ENCODE results near the gene SEL1L3. TPM values are rescaled to one million over a fixed set of nuclear protein-coding genes. Genes with fewer than 3 reads are reported as not detected.

The SEL1L3 gene
- total and polyA plus RNA-seq, 2 of the 13 experiments (the other 11 are each of a cell fraction or from before 2014, with no cell fraction given): 0.28 to 1.1 TPM

GRCh38 chr4:25704516-25704915 lies 158.3 kb downstream of the SEL1L3 start:
- no peak overlapping the region for H3K4me3 ChIP-seq (replicated peaks in 1 of 3; ENCODE audit: insufficient read depth in 1 of 3, low read depth in 2 of 3, low read length in 3 of 3)
- in situ Hi-C loops (cut with HindIII; ENCODE audit: extremely low pct_ligation_motif_present, low pct_unique_long_range_greater_than_20kb): no loop called here
- WGBS (ENCODE audit: low lambda C conversion rate): 0% methylated on average over 2 of the region's 2 CpGs

More at GRCh38 chr4:25704516-25704915, 158.3 kb downstream of the SEL1L3 start:
- H3K79me2 ChIP-seq (ENCODE audit: insufficient read depth, low read length): no peaks in the 10 kb centered on the region
- H3K4me1 ChIP-seq (ENCODE audit: insufficient read depth, low read length): no peaks in the 10 kb centered on the region
- FAIRE-seq (no peak), ATAC-seq (no peak), DNase-seq (ENCODE audit: low spot score) (no peak)
- intact Hi-C loops (cut with micrococcal nuclease; ENCODE audit: unreplicated experiment): no loop called here
- H3K27ac ChIP-seq (ENCODE audit: extremely low read length, insufficient read depth, low read length): no peak overlapping the region
- H3K9ac ChIP-seq (ENCODE audit: insufficient read depth, low read depth, low read length): no peak overlapping the region
- ChIA-PET CTCF (ENCODE audit: low intra/inter-chr PET ratio, low total read pairs) (no interaction called here), POLR2A (no interaction called here)
- no TSS peak for BruUV-seq (replicated peaks)
- TF ChIP-seq, protein P1, sequence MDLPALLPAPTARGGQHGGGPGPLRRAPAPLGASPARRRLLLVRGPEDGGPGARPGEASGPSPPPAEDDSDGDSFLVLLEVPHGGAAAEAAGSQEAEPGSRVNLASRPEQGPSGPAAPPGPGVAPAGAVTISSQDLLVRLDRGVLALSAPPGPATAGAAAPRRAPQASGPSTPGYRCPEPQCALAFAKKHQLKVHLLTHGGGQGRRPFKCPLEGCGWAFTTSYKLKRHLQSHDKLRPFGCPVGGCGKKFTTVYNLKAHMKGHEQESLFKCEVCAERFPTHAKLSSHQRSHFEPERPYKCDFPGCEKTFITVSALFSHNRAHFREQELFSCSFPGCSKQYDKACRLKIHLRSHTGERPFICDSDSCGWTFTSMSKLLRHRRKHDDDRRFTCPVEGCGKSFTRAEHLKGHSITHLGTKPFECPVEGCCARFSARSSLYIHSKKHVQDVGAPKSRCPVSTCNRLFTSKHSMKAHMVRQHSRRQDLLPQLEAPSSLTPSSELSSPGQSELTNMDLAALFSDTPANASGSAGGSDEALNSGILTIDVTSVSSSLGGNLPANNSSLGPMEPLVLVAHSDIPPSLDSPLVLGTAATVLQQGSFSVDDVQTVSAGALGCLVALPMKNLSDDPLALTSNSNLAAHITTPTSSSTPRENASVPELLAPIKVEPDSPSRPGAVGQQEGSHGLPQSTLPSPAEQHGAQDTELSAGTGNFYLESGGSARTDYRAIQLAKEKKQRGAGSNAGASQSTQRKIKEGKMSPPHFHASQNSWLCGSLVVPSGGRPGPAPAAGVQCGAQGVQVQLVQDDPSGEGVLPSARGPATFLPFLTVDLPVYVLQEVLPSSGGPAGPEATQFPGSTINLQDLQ (CRISPR knock-in tag; IDR thresholded peaks at IDR 0.05): no peak
- TF ChIP-seq XBP1 (CRISPR knock-in tag; IDR thresholded peaks at IDR 0.05): no peak
- TF ChIP-seq ARNT2 (CRISPR knock-in tag; IDR thresholded peaks at IDR 0.05; ENCODE audit: low read depth): no peak
- TF ChIP-seq ZNF317 (CRISPR knock-in tag; IDR thresholded peaks at IDR 0.05): no peak
- no peak for TF ChIP-seq ZBTB7A (CRISPR knock-in tag; IDR thresholded peaks at IDR 0.05)
- no peak for TF ChIP-seq ELF1 (CRISPR knock-in tag; IDR thresholded peaks at IDR 0.05)
- TF ChIP-seq ZBTB38 (CRISPR knock-in tag; IDR thresholded peaks at IDR 0.05): no peak
- no peak for TF ChIP-seq GATAD2A (CRISPR knock-in tag; IDR thresholded peaks at IDR 0.05)
- no peak for TF ChIP-seq AGO2 (optimal IDR thresholded peaks at IDR 0.05; ENCODE audit: low read depth, low read length)
- TF ChIP-seq PHB2 (IDR thresholded peaks at IDR 0.05; ENCODE audit: partially characterized antibody): no peak
- no peak for TF ChIP-seq MYC (CRISPR knock-in tag; IDR thresholded peaks at IDR 0.05; ENCODE audit: borderline replicate concordance)
- TF ChIP-seq ZNF891 (CRISPR knock-in tag; IDR thresholded peaks at IDR 0.05): no peak
- no peak for TF ChIP-seq HOXA9 (CRISPR knock-in tag; IDR thresholded peaks at IDR 0.05; ENCODE audit: borderline replicate concordance)
- no peak for TF ChIP-seq ZNF557 (CRISPR knock-in tag; IDR thresholded peaks at IDR 0.05)
- no peak for TF ChIP-seq ZC3H13 (CRISPR knock-in tag; IDR thresholded peaks at IDR 0.05)
- TF ChIP-seq ZSCAN25 (CRISPR knock-in tag; IDR thresholded peaks at IDR 0.05): no peak
- TF ChIP-seq SOX5 (CRISPR knock-in tag; IDR thresholded peaks at IDR 0.05; ENCODE audit: borderline replicate concordance): no peak
- no peak for TF ChIP-seq ZNF207 (IDR thresholded peaks at IDR 0.05; ENCODE audit: borderline replicate concordance)
- H3K27me3 ChIP-seq (ENCODE audit: control insufficient read depth in 1 of 2, insufficient read depth in 2 of 2, low read length in 2 of 2): 0 out of 5 replicates have a peak, but pooled peaks cover 0 to 2% of the 10 kb centered on the region in 2 experiments
- H3K36me3 ChIP-seq (replicated peaks in 1 of 2; ENCODE audit: control insufficient read depth in 1 of 2, insufficient read depth in 2 of 2, low read length in 2 of 2): no peaks in the 10 kb centered on the region
- no peaks in the 10 kb centered on the region for H3K9me3 ChIP-seq (ENCODE audit: low read length)
- H3K4me2 ChIP-seq (ENCODE audit: low read depth, low read length): no peak overlapping the region
- H2AFZ ChIP-seq (ENCODE audit: low read length): no peak overlapping the region
- H4K20me1 ChIP-seq (ENCODE audit: insufficient read depth, low read length): no peaks in the 10 kb centered on the region

Measured in HepG2 (cell line).